ENCODE data around the gene PPP2R3C. TPM values are rescaled to one million over a fixed set of nuclear protein-coding genes. Genes with fewer than 3 reads are reported as not detected.
A peak's percentile ranks its signal among the peaks of the same experiment; 100 is the strongest.

Gene PPP2R3C
- total and polyA plus RNA-seq, 2 of the 13 experiments (the other 11 are each of a cell fraction or from before 2014, with no cell fraction given) = 63.4 to 102 TPM

GRCh38 chr14:35144029-35144428, 22.2 kb upstream of the PPP2R3C start (continued):
- TF ChIP-seq ARID5B (CRISPR knock-in tag; IDR thresholded peaks at IDR 0.05) (peak; percentile 84), ZGPAT (CRISPR knock-in tag; IDR thresholded peaks at IDR 0.05) (peak; percentile 50; the same call in 1 of the 2 replicates), ZSCAN30 (CRISPR knock-in tag; IDR thresholded peaks at IDR 0.05) (no peak), ZNF790 (CRISPR knock-in tag; IDR thresholded peaks at IDR 0.05; ENCODE audit: borderline replicate concordance) (no peak), SALL1 (CRISPR knock-in tag; IDR thresholded peaks at IDR 0.05) (peak; percentile 69; the same call in 1 of the 2 replicates), NPAS2 (CRISPR knock-in tag; IDR thresholded peaks at IDR 0.05; ENCODE audit: borderline replicate concordance) (no peak), TARDBP (CRISPR knock-in tag; IDR thresholded peaks at IDR 0.05) (peak; percentile 40; the same call in 1 of the 2 replicates), SOX13 (IDR thresholded peaks at IDR 0.05) (peak; percentile 57; the same call in 1 of the 2 replicates), SOX13 (CRISPR knock-in tag; conservative IDR thresholded peaks at IDR 0.05 in 1 of 2, IDR thresholded peaks at IDR 0.05 in 1 of 2) (peak in 1 of 2 experiments; percentile 95; a peak in 2 of 4 replicates), RAD21 (CRISPR knock-in tag; IDR thresholded peaks at IDR 0.05) (no peak), IKZF1 (IDR thresholded peaks at IDR 0.05) (no peak), MTF2 (CRISPR knock-in tag; IDR thresholded peaks at IDR 0.05; ENCODE audit: borderline replicate concordance) (no peak), ARID3A (IDR thresholded peaks at IDR 0.05; ENCODE audit: low read depth, low read length) (peak; percentile 85), ZNF792 (CRISPR knock-in tag; IDR thresholded peaks at IDR 0.05) (peak; percentile 28; the same call in 1 of the 2 replicates), ZHX2 (IDR thresholded peaks at IDR 0.05; ENCODE audit: low read depth) (0 out of 2 replicates have a peak, but pooled peaks have one; percentile 32), ZHX2 (CRISPR knock-in tag; IDR thresholded peaks at IDR 0.05; ENCODE audit: borderline replicate concordance) (no peak), RXRB (CRISPR knock-in tag; IDR thresholded peaks at IDR 0.05; ENCODE audit: borderline replicate concordance) (peak; percentile 90)
